Mucosa of stomach (tissue), 1 donor: ENCODE measurements around the gene KIF19.

ENCODE experiments used
- H3K27me3 ChIP-seq: one replicate; pipeline ENCODE4 v1.7.0; 2013; ENCODE audit warnings: mild to moderate bottlenecking, low read length; ENCODE audit not compliant: control insufficient read depth, insufficient read depth
- H3K36me3 ChIP-seq: one replicate; pipeline ENCODE4 v1.7.0; 2013; ENCODE audit warnings: low read length; ENCODE audit not compliant: control insufficient read depth, insufficient read depth
- H3K4me1 ChIP-seq: one replicate; pipeline ENCODE4 v1.7.0; 2013; ENCODE audit warnings: mild to moderate bottlenecking, low read length; ENCODE audit not compliant: control insufficient read depth, insufficient read depth
- H3K4me3 ChIP-seq: one replicate; pipeline ENCODE4 v1.7.0; 2013; ENCODE audit warnings: low read length
- H3K9ac ChIP-seq: one replicate; pipeline ENCODE4 v1.7.0; 2013; ENCODE audit warnings: mild to moderate bottlenecking, low read length, moderate library complexity
- H3K9me3 ChIP-seq: one replicate; pipeline ENCODE4 v1.7.0; 2013; ENCODE audit warnings: mild to moderate bottlenecking, low read length, moderate library complexity; ENCODE audit not compliant: control insufficient read depth
- donor health status: Pancreatic carcinoma.

KIF19 gene

DNA sequence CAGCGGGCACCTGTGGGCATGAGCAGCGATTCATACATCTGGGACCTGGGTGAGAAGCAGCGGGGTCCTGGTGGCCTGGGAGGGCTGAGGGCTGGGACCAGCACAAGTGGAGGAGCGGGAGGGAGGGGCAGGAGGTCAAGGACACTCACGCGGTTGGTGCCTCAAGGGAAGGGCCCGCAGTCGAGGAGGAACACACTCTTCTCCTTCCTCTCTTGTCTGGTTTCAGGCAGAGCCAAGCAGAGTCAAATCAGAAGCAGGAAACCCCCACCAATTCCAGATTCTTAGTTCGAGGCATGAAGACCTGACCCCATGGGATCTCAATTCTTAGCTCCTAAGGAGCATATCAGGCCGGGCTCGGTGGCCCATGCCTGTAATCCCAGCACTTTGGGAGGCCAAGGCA is 36.3 kb upstream of the KIF19 start:
- Histone ChIP-seq H3K9ac (no peak overlapping the region), H3K36me3 (no peaks in the 10 kb centered on the region), H3K4me3 (no peak overlapping the region), H3K27me3 (peaks cover 6% of the 10 kb centered on the region), H3K4me1 (no peaks in the 10 kb centered on the region), H3K9me3 (no peaks in the 10 kb centered on the region)

GRCh38 chr17:74290340-74290739 is 35.7 kb upstream of the KIF19 start:
- no peaks in the 10 kb centered on the region for H3K9me3 ChIP-seq
- no peak overlapping the region for H3K9ac ChIP-seq
- H3K4me1 ChIP-seq, result no peaks in the 10 kb centered on the region
- H3K36me3 ChIP-seq, result no peaks in the 10 kb centered on the region
- H3K27me3 ChIP-seq, result peaks cover 3% of the 10 kb centered on the region
- no peak overlapping the region for H3K4me3 ChIP-seq

DNA sequence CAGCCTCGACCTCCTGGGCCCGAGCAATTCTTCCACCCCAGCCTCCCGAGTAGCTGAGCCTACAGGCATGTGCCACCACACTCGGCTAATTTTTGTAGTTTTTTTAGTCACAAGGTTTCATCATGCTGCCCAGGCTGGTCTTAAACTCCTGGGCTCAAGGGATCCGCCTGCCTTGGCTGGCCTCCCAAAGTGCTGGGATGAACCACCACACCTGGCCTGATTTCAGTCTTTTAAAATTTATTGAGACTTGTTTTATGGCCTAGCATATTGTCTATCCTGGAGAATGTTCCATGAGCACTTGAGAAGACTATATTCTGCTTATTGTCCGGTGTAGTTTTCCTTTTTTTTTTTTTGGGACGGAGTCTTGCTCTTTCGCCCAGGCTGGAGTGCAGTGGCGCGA is 33.5 kb upstream of the KIF19 start:
- Histone ChIP-seq H3K4me1 (peaks cover 10% of the 10 kb centered on the region), H3K4me3 (no peak overlapping the region), H3K36me3 (no peaks in the 10 kb centered on the region), H3K9ac (no peak overlapping the region), H3K27me3 (peaks cover 3% of the 10 kb centered on the region), H3K9me3 (no peaks in the 10 kb centered on the region)

- Histone ChIP-seq H3K4me1 (peaks cover 10% of the 10 kb centered on the region), H3K27me3 (peaks cover 9% of the 10 kb centered on the region), H3K9ac (no peak overlapping the region), H3K9me3 (no peaks in the 10 kb centered on the region), H3K36me3 (no peaks in the 10 kb centered on the region), H3K4me3 (no peak overlapping the region)
Measured at GRCh38 chr17:74295625-74296547, 30.1 kb upstream of the KIF19 start.

GRCh38 chr17:74296548-74296936 is 29.5 kb upstream of the KIF19 start:
- no peak overlapping the region for H3K4me3 ChIP-seq
- no peak overlapping the region for H3K9ac ChIP-seq
- no peaks in the 10 kb centered on the region for H3K36me3 ChIP-seq
- H3K4me1 ChIP-seq, result peaks cover 10% of the 10 kb centered on the region
- no peaks in the 10 kb centered on the region for H3K9me3 ChIP-seq
- H3K27me3 ChIP-seq, result peaks cover 15% of the 10 kb centered on the region

GRCh38 chr17:74297941-74298340 is 28.1 kb upstream of the KIF19 start:
- no peaks in the 10 kb centered on the region for H3K9me3 ChIP-seq
- no peaks in the 10 kb centered on the region for H3K36me3 ChIP-seq
- H3K27me3 ChIP-seq, result peaks cover 15% of the 10 kb centered on the region
- H3K4me1 ChIP-seq, result peaks cover 10% of the 10 kb centered on the region
- no peak overlapping the region for H3K9ac ChIP-seq
- no peak overlapping the region for H3K4me3 ChIP-seq

GRCh38 chr17:74298778-74299177 is 27.2 kb upstream of the KIF19 start:
- Histone ChIP-seq H3K4me1 (peaks cover 10% of the 10 kb centered on the region), H3K27me3 (peaks cover 15% of the 10 kb centered on the region), H3K4me3 (no peak overlapping the region), H3K36me3 (no peaks in the 10 kb centered on the region), H3K9ac (no peak overlapping the region), H3K9me3 (no peaks in the 10 kb centered on the region)

DNA sequence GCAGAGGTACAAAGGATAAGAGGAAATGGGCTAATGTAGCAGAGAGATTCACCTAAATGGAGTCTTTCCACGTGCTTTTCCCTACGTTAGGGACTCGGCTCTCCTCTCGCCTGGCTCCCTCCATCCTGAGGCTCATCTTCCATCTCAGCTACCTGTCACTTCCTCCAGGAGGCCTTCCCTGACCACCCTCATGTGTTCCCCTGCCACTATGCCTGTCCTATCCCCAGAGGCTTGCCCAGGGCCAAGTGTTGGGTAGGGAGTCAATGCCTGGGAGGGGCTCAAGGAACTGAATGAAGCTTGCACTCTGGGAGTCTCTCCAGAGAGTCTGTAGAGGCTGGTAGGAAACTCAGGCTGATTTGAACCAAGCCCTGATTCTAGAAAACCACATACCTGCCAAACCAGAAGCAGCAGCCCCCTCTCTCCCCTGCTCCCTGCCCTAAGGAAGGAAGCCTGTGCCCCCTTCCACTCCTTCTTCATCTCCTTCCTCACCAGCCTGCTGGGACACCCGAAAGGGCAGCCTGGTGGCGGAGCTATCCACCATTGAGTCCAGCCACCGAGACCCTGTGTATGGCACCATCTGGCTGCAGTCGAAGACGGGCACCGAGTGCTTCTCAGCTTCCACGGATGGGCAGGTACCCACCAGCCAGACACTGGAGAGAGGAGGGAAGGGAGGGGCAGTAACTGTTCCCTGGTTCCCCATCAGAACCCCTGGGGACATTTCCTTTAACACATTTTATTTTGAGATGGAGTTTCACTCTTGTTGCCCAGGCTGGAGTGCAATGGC is 26.6 kb upstream of the KIF19 start:
- Histone ChIP-seq H3K27me3 (peaks cover 15% of the 10 kb centered on the region), H3K9me3 (no peaks in the 10 kb centered on the region), H3K36me3 (no peaks in the 10 kb centered on the region), H3K4me1 (peaks cover 10% of the 10 kb centered on the region), H3K4me3 (no peak overlapping the region), H3K9ac (no peak overlapping the region)

- H3K4me1 ChIP-seq, result no peaks in the 10 kb centered on the region
- no peaks in the 10 kb centered on the region for H3K9me3 ChIP-seq
Measured at GRCh38 chr17:74303305-74303704, 22.7 kb upstream of the KIF19 start.

DNA sequence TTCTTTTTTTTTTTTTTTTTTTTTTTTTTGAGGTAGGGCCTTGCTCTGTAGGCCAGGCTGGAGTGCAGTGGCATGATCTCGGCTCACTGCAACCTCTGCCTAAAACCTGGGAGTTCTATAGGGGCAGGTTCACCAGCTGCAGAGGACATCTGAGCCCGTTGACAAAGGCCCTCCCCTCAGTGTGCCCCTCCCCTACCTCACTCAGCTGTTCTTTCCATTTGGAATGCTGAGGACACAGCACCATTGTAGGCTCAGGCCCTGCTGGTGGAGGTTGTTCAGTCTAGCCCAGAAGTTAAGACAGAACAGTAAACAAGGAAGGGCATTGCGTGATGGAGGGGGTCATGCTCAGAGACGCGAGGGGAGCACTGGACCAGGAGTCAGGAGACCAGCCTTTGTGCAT is 21.8 kb upstream of the KIF19 start:
- no peaks in the 10 kb centered on the region for H3K36me3 ChIP-seq
- H3K4me1 ChIP-seq, result no peaks in the 10 kb centered on the region
- H3K27me3 ChIP-seq, result peaks cover 8% of the 10 kb centered on the region
- H3K4me3 ChIP-seq, result no peak overlapping the region
- no peak overlapping the region for H3K9ac ChIP-seq
- H3K9me3 ChIP-seq, result no peaks in the 10 kb centered on the region

More at GRCh38 chr17:74303305-74303704, 22.7 kb upstream of the KIF19 start:
- Histone ChIP-seq H3K27me3 (peaks cover 15% of the 10 kb centered on the region), H3K36me3 (no peaks in the 10 kb centered on the region), H3K4me3 (no peak overlapping the region), H3K9ac (no peak overlapping the region)

DNA sequence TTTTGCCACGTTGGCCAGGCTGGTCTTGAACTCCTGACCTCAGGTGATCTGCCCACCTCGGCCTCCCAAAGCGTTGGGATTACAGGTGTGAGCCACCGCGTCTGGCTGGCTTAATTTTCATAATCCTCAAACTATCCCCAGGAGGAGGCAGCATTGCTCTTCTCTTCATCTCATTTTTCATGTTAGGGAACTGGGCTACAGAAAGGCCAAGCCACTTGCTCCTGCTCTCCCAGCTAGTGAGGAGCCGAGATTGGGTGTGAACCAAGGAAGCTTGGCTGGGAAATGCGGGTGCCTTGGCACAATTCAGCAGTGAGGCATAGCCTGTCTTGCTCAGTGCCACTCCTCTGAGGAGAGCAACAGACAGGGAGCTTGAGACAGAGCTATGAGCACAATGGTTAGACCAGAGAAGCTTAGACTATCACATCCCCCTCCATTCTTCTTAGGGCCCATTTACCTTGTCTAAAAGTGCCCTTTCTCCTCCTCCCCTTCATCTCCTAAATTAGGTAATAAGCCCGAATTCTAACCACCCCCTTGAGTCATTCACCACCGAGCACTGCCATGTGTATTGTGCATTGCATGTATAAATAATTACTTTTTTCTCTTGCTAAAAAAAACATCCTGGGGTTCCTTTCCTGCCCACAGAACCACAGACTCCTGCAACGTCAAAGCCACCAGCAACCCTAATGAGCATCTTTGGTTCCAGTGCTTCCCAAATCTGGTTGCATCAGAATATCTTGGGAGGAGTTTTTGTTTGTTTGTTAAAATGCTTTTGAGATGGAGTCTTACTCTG is 20.0 kb upstream of the KIF19 start:
- Histone ChIP-seq H3K4me1 (no peaks in the 10 kb centered on the region), H3K27me3 (peaks cover 11% of the 10 kb centered on the region), H3K4me3 (no peak overlapping the region), H3K9me3 (no peaks in the 10 kb centered on the region), H3K9ac (no peak overlapping the region), H3K36me3 (no peaks in the 10 kb centered on the region)
